K562 (cell line): Measurements from ENCODE around the gene GPC3. TPM values are rescaled to one million over a fixed set of nuclear protein-coding genes. Genes with fewer than 3 reads are reported as not detected.

ENCODE experiments used
- ATAC-seq: fragments of 200-7000 bp; cut with Tn5 transposase; 3 replicates; pipeline ENCODE4 v1.9.1; 2020; ENCODE audit warnings: moderate library complexity
- BruUV-seq: library from RNA; stranded (reverse); fragments of 400-500 nt; replicated peaks from 2 replicates; lab custom pipeline; 2021; lab: Mats Ljungman, UMichigan
- CTCF ChIA-PET: fragments of 300-600 bp; formaldehyde crosslinking; extraction: SDS; loops from one replicate; lab custom pipeline; 2021; ENCODE audit warnings: low intra/inter-chr PET ratio; lab: Yijun Ruan, JAX
- POLR2A ChIA-PET: fragments of 300-600, 350-650 bp; sonication (Branson Sonifier 250); formaldehyde crosslinking; extraction: SDS; loops from one replicate; lab custom pipeline; 2021; ENCODE audit warnings: antibody characterized with exemption, inconsistent platforms; lab: Yijun Ruan, JAX
- DNase-seq, 4 experiments: peaks; one replicate each; pipeline versions ENCODE4 v3.0.0 to v3.0.0-alpha.2; 2011 to 2018; ENCODE audit warnings: low spot score in 3 of 4, mixed read lengths in 3 of 4; ENCODE audit errors: extremely low read depth in 1 of 4
- FAIRE-seq: peaks from 2 replicates; lab custom pipeline; 2011; peaks lifted over from hg19 to GRCh38; lab: Jason Lieb, UNC
- H2AFZ ChIP-seq: 2 replicates; pipeline ENCODE4 v1.6.0; 2011; ENCODE audit warnings: low read depth, low read length, control low read depth, inconsistent platforms
- H3K27ac ChIP-seq: fragments of 200-600 bp; 3 replicates; pipeline ENCODE4 v1.8.0; 2011; ENCODE audit warnings: low read depth, mild to moderate bottlenecking, control low read depth, inconsistent platforms, low read length, moderate library complexity, mixed read lengths; ENCODE audit errors: extremely low read depth
- H3K27me3 ChIP-seq, 2 experiments: fragments of 300-600 bp in 1 of 2; 2 replicates in 1 of 2; 3 replicates in 1 of 2; pipeline versions ENCODE4 v1.6.0 to v1.8.0; 2011; ENCODE audit warnings: inconsistent platforms in 2 of 2, low read length in 2 of 2, mild to moderate bottlenecking in 1 of 2, mixed read lengths in 1 of 2, moderate library complexity in 1 of 2; ENCODE audit not compliant: control insufficient read depth in 2 of 2, insufficient read depth in 2 of 2
- H3K36me3 ChIP-seq: fragments of 300-600 bp; 3 replicates; pipeline ENCODE4 v1.8.0; 2011; ENCODE audit warnings: mild to moderate bottlenecking, low read length, inconsistent platforms; ENCODE audit not compliant: control insufficient read depth, insufficient read depth
- H3K4me1 ChIP-seq, 2 experiments: fragments of 200-600 bp in 1 of 2; replicated peaks in 1 of 2; 2 replicates in 1 of 2; 3 replicates in 1 of 2; pipeline versions ENCODE4 v1.5.1 to v1.8.0; 2011; ENCODE audit warnings: inconsistent platforms in 2 of 2, low read length in 2 of 2, mild to moderate bottlenecking in 1 of 2, mixed read lengths in 1 of 2, moderate library complexity in 1 of 2; ENCODE audit not compliant: control insufficient read depth in 2 of 2, insufficient read depth in 2 of 2
- H3K4me2 ChIP-seq: 2 replicates; pipeline ENCODE4 v1.6.1; 2011; ENCODE audit warnings: low read length, control low read depth, inconsistent platforms, mixed read lengths; ENCODE audit not compliant: insufficient read depth
- H3K4me3 ChIP-seq: fragments of 200-600 bp; sonication (generic), shearing (Covaris generic); 2 replicates; pipeline ENCODE4 v1.5.1; 2016; ENCODE audit warnings: control low read depth, inconsistent platforms
- H3K79me2 ChIP-seq: fragments of 200-600 bp; 3 replicates; pipeline ENCODE4 v1.8.0; 2011; ENCODE audit warnings: low read length, inconsistent platforms; ENCODE audit not compliant: control insufficient read depth, insufficient read depth
- H3K9ac ChIP-seq, 2 experiments: 2 replicates each; pipeline versions ENCODE4 v1.6.0 to v1.6.1; 2011; ENCODE audit warnings: low read depth in 2 of 2, low read length in 2 of 2, control low read depth in 1 of 2, inconsistent platforms in 1 of 2, mild to moderate bottlenecking in 1 of 2, mixed read lengths in 1 of 2; ENCODE audit not compliant: insufficient read depth in 1 of 2
- H3K9me1 ChIP-seq: one replicate; pipeline ENCODE4 v1.6.0; 2011; ENCODE audit warnings: inconsistent platforms, mild to moderate bottlenecking, low read length, moderate library complexity; ENCODE audit not compliant: control insufficient read depth, insufficient read depth
- H3K9me3 ChIP-seq: replicated peaks from 2 replicates; pipeline ENCODE4 v1.5.1; 2011; ENCODE audit warnings: low read depth, low read length, inconsistent platforms; ENCODE audit not compliant: control insufficient read depth, insufficient read depth
- H4K20me1 ChIP-seq: replicated peaks from 2 replicates; pipeline ENCODE4 v1.6.1; 2011; ENCODE audit warnings: low read length, inconsistent platforms, mixed read lengths; ENCODE audit not compliant: control insufficient read depth, insufficient read depth
- ELF1 ChIP-seq: fragments of 200-800 bp; sonication (Bioruptor generic); IDR thresholded peaks from 2 replicates; pipeline ENCODE4 v1.6.1; 2016; ENCODE audit warnings: missing genetic modification characterization, missing compliant biosample characterization
- EP300 ChIP-seq: IDR thresholded peaks from 2 replicates; pipeline ENCODE4 v1.6.1; 2012; ENCODE audit warnings: low read length, improper control_type of control experiment
- L3MBTL2 ChIP-seq: fragments of 450-650 bp; IDR thresholded peaks from 2 replicates; pipeline ENCODE4 v1.6.1; 2016; ENCODE audit warnings: mild to moderate bottlenecking, moderate library complexity
- NR4A1 ChIP-seq, 2 experiments: fragments of 250-450 bp in 1 of 2; fragments of 450-650 bp in 1 of 2; sonication (Bioruptor Pico) in 1 of 2; IDR thresholded peaks; 2 replicates each; pipeline versions ENCODE4 v1.4.0 to v1.6.1; 2016 to 2020; ENCODE audit warnings: mild to moderate bottlenecking in 2 of 2, missing compliant biosample characterization in 1 of 2, missing genetic modification characterization in 1 of 2, moderate library complexity in 1 of 2
- WHSC1 ChIP-seq: IDR thresholded peaks from one replicate; pipeline ENCODE4 v1.6.1; 2012; ENCODE audit warnings: low read length, control low read depth, inconsistent platforms
- WGBS: fragments of 100-300 bp; shearing (Covaris generic); methylation state at CpG from one replicate; pipeline ENCODE4 v1.1.6; 2016; ENCODE audit warnings: low coverage, mixed read lengths; ENCODE audit not compliant: insufficient coverage; ENCODE audit errors: missing lambda C conversion rate; 5-methylcytosine and 5-hydroxymethylcytosine counted together
- in situ Hi-C: fragments of 300-500 bp; cut with MboI; formaldehyde crosslinking; loops from 4 replicates; pipeline ENCODE4 v1.15.0; 2018; ENCODE audit warnings: inconsistent platforms, mixed read lengths
- intact Hi-C: fragments of 100-400 bp; cut with micrococcal nuclease; formaldehyde crosslinking; loops from 2 replicates; pipeline ENCODE4 v1.14.2; 2022
- polyA plus RNA-seq, 8 experiments: library from polyadenylated mRNA; depleted of rRNA in 4 of 8; stranded (reverse) in 5 of 8; unstranded in 3 of 8; fragments of >200 nt; fragmentation: Nextera tagmentation in 2 of 8; fragmentation: Illumina TruSeq in 1 of 8; extraction: Ambion mirVana in 2 of 8; extraction: Trizol in 1 of 8; gene quantifications; 2 replicates each; pipeline versions ENCODE4 v1.2.1 to v1.2.3, GENCODE V29; 2011 to 2014; ENCODE audit warnings: inconsistent platforms in 1 of 8, missing spikeins in 1 of 8
- total RNA-seq, 7 experiments: library from RNA; depleted of rRNA in 6 of 7; stranded (reverse); fragments of >200 nt in 6 of 7; fragmentation: Illumina TruSeq in 2 of 7; extraction: Trizol in 2 of 7; gene quantifications; 2 replicates each; pipeline versions ENCODE4 v1.2.1 to v1.2.3, GENCODE V29; 2011 to 2021; ENCODE audit warnings: low replicate concordance in 1 of 7
- TF ChIP-seq, protein P1 (sequence below), 2 experiments: IDR thresholded peaks; 2 replicates each; pipeline ENCODE4 v1.6.1; 2012; ENCODE audit warnings: improper control_type of control experiment in 2 of 2, low read depth in 2 of 2, low read length in 2 of 2, borderline replicate concordance in 1 of 2

GPC3 gene
- total and polyA plus RNA-seq, 9 of the 15 experiments (the other 6 are each of a cell fraction or from before 2014, with no cell fraction given) = 0.42 TPM; not detected in 8

- FAIRE-seq (no peak), DNase-seq (no peak), ATAC-seq (no peak)
- H3K4me3 ChIP-seq = no peak overlapping the region
- CTCF ChIA-PET = no interaction called here
- 0% methylated on average over 3 of the region's 3 CpGs for WGBS
- no peaks in the 10 kb centered on the region for H4K20me1 ChIP-seq
- no peak overlapping the region for H2AFZ ChIP-seq
- in situ Hi-C loops = no loop called here
- intact Hi-C loops = loop anchor here (10.0 kb wide), 1 partner anchor 465 kb away; no protein-coding TSS in a partner anchor
- TF ChIP-seq NR4A1 (CRISPR knock-in tag; IDR thresholded peaks at IDR 0.05) = no peak
- no peak for TF ChIP-seq NR4A1 (tag; IDR thresholded peaks at IDR 0.05)
- TF ChIP-seq L3MBTL2 = no peak
- TF ChIP-seq, protein P1, sequence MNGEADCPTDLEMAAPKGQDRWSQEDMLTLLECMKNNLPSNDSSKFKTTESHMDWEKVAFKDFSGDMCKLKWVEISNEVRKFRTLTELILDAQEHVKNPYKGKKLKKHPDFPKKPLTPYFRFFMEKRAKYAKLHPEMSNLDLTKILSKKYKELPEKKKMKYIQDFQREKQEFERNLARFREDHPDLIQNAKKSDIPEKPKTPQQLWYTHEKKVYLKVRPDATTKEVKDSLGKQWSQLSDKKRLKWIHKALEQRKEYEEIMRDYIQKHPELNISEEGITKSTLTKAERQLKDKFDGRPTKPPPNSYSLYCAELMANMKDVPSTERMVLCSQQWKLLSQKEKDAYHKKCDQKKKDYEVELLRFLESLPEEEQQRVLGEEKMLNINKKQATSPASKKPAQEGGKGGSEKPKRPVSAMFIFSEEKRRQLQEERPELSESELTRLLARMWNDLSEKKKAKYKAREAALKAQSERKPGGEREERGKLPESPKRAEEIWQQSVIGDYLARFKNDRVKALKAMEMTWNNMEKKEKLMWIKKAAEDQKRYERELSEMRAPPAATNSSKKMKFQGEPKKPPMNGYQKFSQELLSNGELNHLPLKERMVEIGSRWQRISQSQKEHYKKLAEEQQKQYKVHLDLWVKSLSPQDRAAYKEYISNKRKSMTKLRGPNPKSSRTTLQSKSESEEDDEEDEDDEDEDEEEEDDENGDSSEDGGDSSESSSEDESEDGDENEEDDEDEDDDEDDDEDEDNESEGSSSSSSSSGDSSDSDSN (IDR thresholded peaks at IDR 0.05; ENCODE audit: borderline replicate concordance in 1 of 2, low read depth in 2 of 2, low read length in 2 of 2) = no peak
- no peak for TF ChIP-seq ELF1 (tag)
- no peak for TF ChIP-seq EP300
- TF ChIP-seq WHSC1 = no peak
- H3K9ac ChIP-seq = no peak overlapping the region
- no peaks in the 10 kb centered on the region for H3K36me3 ChIP-seq
- no peak overlapping the region for H3K27ac ChIP-seq
- H3K9me1 ChIP-seq = no peaks in the 10 kb centered on the region
- no peaks in the 10 kb centered on the region for H3K79me2 ChIP-seq
- H3K9me3 ChIP-seq = no peaks in the 10 kb centered on the region
- no TSS peak for BruUV-seq
- H3K4me1 ChIP-seq = no peaks in the 10 kb centered on the region; a peak in 1 of 5 replicates
- POLR2A ChIA-PET = no interaction called here
- no peak overlapping the region for H3K4me2 ChIP-seq
- H3K27me3 ChIP-seq = no peaks in the 10 kb centered on the region
These were observed 195.6 kb downstream of the GPC3 start for GRCh38 chrX:133789829-133790228.
